RWPE1 (cell line): ENCODE results near the gene EEPD1.
A peak's percentile ranks its signal among the peaks of the same experiment; 100 is the strongest.
"Not testable (repeated sequence)": the region's sequence is repeated elsewhere in the genome, so short reads cannot be mapped to it uniquely, and the experiment has no call there.

Source experiments
- CTCF ChIA-PET: fragments of 350-600 bp; sonication (Branson Sonifier 250); formaldehyde crosslinking; extraction: SDS; loops from one replicate; lab custom pipeline; 2021; lab: Yijun Ruan, JAX
- POLR2A ChIA-PET: fragments of 400-600 bp; formaldehyde crosslinking; extraction: SDS; loops from one replicate; lab custom pipeline; 2020; ENCODE audit warnings: antibody characterized with exemption; ENCODE audit not compliant: low non-redundant PET; lab: Yijun Ruan, JAX
- DNase-seq: peaks from one replicate; pipeline ENCODE4 v3.0.0; 2012; ENCODE audit warnings: low spot score
- H3K27ac ChIP-seq: fragments of 450-650 bp; 2 replicates; pipeline ENCODE4 v1.5.1; 2017
- CTCF ChIP-seq: fragments of 450-650 bp; conservative IDR thresholded peaks from 2 replicates; pipeline ENCODE4 v1.5.1; 2017; ENCODE audit warnings: low read depth, mild to moderate bottlenecking

The EEPD1 gene

GRCh38 chr7:36148422-36149065 lies 4.5 kb upstream of the EEPD1 start:
- TF ChIP-seq CTCF, result no peak
- H3K27ac ChIP-seq, result no peak overlapping the region
- CTCF ChIA-PET, result no interaction called here
- POLR2A ChIA-PET, result no interaction called here
- no peak for DNase-seq

- CTCF ChIA-PET, H3K27ac ChIP-seq, DNase-seq, POLR2A ChIA-PET: not testable (repeated sequence)
Observed at GRCh38 chr7:36149240-36149639, 3.8 kb upstream of the EEPD1 start.

GRCh38 chr7:36149694-36150452 lies 3.2 kb upstream of the EEPD1 start:
- no peak for DNase-seq
- no peak for TF ChIP-seq CTCF
- ChIA-PET CTCF (interaction anchor here (0.5 kb wide), 1 partner anchor 11 kb away, joined by 3 read pairs; no protein-coding TSS in a partner anchor), POLR2A (no interaction called here)
- no peak overlapping the region for H3K27ac ChIP-seq

GRCh38 chr7:36151921-36152755 lies 916 bp upstream of the EEPD1 start:
- ChIA-PET POLR2A (no interaction called here), CTCF (interaction anchor here (1.2 kb wide), 1 partner anchor 23 kb away, joined by 5 read pairs; no protein-coding TSS in a partner anchor)
- no peak for DNase-seq
- peak overlapping the region; percentile 69 for H3K27ac ChIP-seq
- no peak for TF ChIP-seq CTCF

GRCh38 chr7:36153571-36154097 lies 580 bp downstream of the EEPD1 start:
- ChIA-PET POLR2A (no interaction called here), CTCF (interaction anchor here (0.8 kb wide), 1 partner anchor 209 kb away, joined by 3 read pairs; no protein-coding TSS in a partner anchor)
- peak overlapping the region; percentile 69 for H3K27ac ChIP-seq
- DNase-seq, result no peak
- TF ChIP-seq CTCF, result no peak

- ChIA-PET CTCF (interaction anchor here (0.8 kb wide), 1 partner anchor 210 kb away, joined by 3 read pairs; no protein-coding TSS in a partner anchor), POLR2A (no interaction called here)
- DNase-seq, result no peak
- H3K27ac ChIP-seq, result no peak overlapping the region
- TF ChIP-seq CTCF, result no peak
Observed at GRCh38 chr7:36154255-36155212, 1.5 kb downstream of the EEPD1 start.
